HEK293 (cell line): Measurements from ENCODE around the gene WWOX.

Source experiments
- CTCF ChIA-PET: fragments of 350-600 bp; formaldehyde crosslinking; extraction: SDS; loops from one replicate; lab custom pipeline; 2021; ENCODE audit warnings: antibody characterized with exemption; lab: Yijun Ruan, JAX
- POLR2A ChIA-PET: fragments of 300-600 bp; formaldehyde crosslinking; extraction: SDS; loops from one replicate; lab custom pipeline; 2020; ENCODE audit warnings: antibody characterized with exemption, inconsistent platforms; lab: Yijun Ruan, JAX
- H3K27ac ChIP-seq: fragments of 200-500 bp; sonication (Bioruptor generic); 2 replicates; pipeline ENCODE4 v1.5.1; 2014; ENCODE audit warnings: low read depth, low read length, control low read depth, inconsistent platforms; ENCODE audit errors: extremely low read depth
- H3K36me3 ChIP-seq, 2 experiments: fragments of 200-500 bp in 1 of 2; sonication (Bioruptor generic) in 1 of 2; 1 replicate in 1 of 2; 2 replicates in 1 of 2; pipeline ENCODE4 v1.5.1; 2014 to 2017; ENCODE audit warnings: inconsistent platforms in 2 of 2, low read length in 2 of 2; ENCODE audit not compliant: control insufficient read depth in 2 of 2, insufficient read depth in 1 of 2
- H3K4me1 ChIP-seq: fragments of 200-500 bp; sonication (Bioruptor generic); 2 replicates; pipeline ENCODE4 v1.5.1; 2014; ENCODE audit warnings: mild to moderate bottlenecking, low read length, inconsistent platforms; ENCODE audit not compliant: control insufficient read depth, insufficient read depth
- H3K4me3 ChIP-seq: 2 replicates; pipeline ENCODE4 v1.5.1; 2011; ENCODE audit warnings: low read depth, mild to moderate bottlenecking, control low read depth, low read length, moderate library complexity
- H3K9me3 ChIP-seq: fragments of 200-500 bp; sonication (Bioruptor generic); 2 replicates; pipeline ENCODE4 v1.5.1; 2014; ENCODE audit warnings: low read depth, low read length, inconsistent platforms; ENCODE audit not compliant: control insufficient read depth, insufficient read depth
- GLIS1 ChIP-seq: fragments of 450-650 bp; formaldehyde crosslinking; IDR thresholded peaks from 2 replicates; pipeline ENCODE4 v1.5.1; 2016; ENCODE audit warnings: missing biosample characterization, missing genetic modification characterization
- IKZF3 ChIP-seq: fragments of 450-650 bp; IDR thresholded peaks from 2 replicates; pipeline ENCODE4 v1.5.0; 2018; ENCODE audit warnings: missing biosample characterization, mild to moderate bottlenecking, missing genetic modification characterization, moderate library complexity
- KLF7 ChIP-seq: fragments of 450-650 bp; formaldehyde crosslinking; IDR thresholded peaks from 2 replicates; pipeline ENCODE4 v1.5.1; 2016; ENCODE audit warnings: missing biosample characterization, missing genetic modification characterization, borderline replicate concordance
- OSR2 ChIP-seq: fragments of 450-650 bp; formaldehyde crosslinking; IDR thresholded peaks from 2 replicates; pipeline ENCODE4 v1.5.1; 2016; ENCODE audit warnings: missing biosample characterization, missing genetic modification characterization
- SETDB1 ChIP-seq: IDR thresholded peaks from one replicate; pipeline ENCODE4 v1.6.1; 2017; ENCODE audit warnings: mild to moderate bottlenecking, low read length, moderate library complexity, mixed read lengths; ENCODE audit not compliant: insufficient read length
- ZFP3 ChIP-seq: fragments of 450-650 bp; formaldehyde crosslinking; IDR thresholded peaks from 2 replicates; pipeline ENCODE4 v1.5.1; 2016; ENCODE audit warnings: low read depth, missing biosample characterization, missing genetic modification characterization
- ZNF404 ChIP-seq: fragments of 450-650 bp; formaldehyde crosslinking; IDR thresholded peaks from 2 replicates; pipeline ENCODE4 v1.5.1; 2017; ENCODE audit warnings: missing biosample characterization, missing genetic modification characterization
- ZNF416 ChIP-seq: fragments of 450-650 bp; formaldehyde crosslinking; IDR thresholded peaks from 2 replicates; pipeline ENCODE4 v1.5.1; 2016; ENCODE audit warnings: missing biosample characterization, missing genetic modification characterization
- ZNF426 ChIP-seq: fragments of 450-650 bp; formaldehyde crosslinking; IDR thresholded peaks from 2 replicates; pipeline ENCODE4 v1.5.1; 2017; ENCODE audit warnings: missing biosample characterization, missing genetic modification characterization, mild to moderate bottlenecking, inconsistent platforms, moderate library complexity
- ZNF433 ChIP-seq: fragments of 450-650 bp; formaldehyde crosslinking; IDR thresholded peaks from 2 replicates; pipeline ENCODE4 v1.5.1; 2016; ENCODE audit warnings: missing biosample characterization, missing genetic modification characterization, low read depth
- ZNF558 ChIP-seq: fragments of 450-650 bp; formaldehyde crosslinking; IDR thresholded peaks from 2 replicates; pipeline ENCODE4 v1.5.1; 2016; ENCODE audit warnings: missing biosample characterization, missing genetic modification characterization
- ZNF560 ChIP-seq: fragments of 450-650 bp; formaldehyde crosslinking; IDR thresholded peaks from 2 replicates; pipeline ENCODE4 v1.5.1; 2017; ENCODE audit warnings: missing biosample characterization, missing genetic modification characterization, borderline replicate concordance
- ZNF596 ChIP-seq: fragments of 450-650 bp; IDR thresholded peaks from 2 replicates; pipeline ENCODE4 v1.5.0; 2018; ENCODE audit warnings: missing biosample characterization, mild to moderate bottlenecking, missing genetic modification characterization, moderate library complexity
- ZNF621 ChIP-seq: fragments of 450-650 bp; formaldehyde crosslinking; IDR thresholded peaks from 2 replicates; pipeline ENCODE4 v1.5.1; 2017; ENCODE audit warnings: missing biosample characterization, missing genetic modification characterization
- ZNF629 ChIP-seq: fragments of 450-650 bp; formaldehyde crosslinking; IDR thresholded peaks from 2 replicates; pipeline ENCODE4 v1.5.1; 2017; ENCODE audit warnings: missing biosample characterization, missing genetic modification characterization
- ZNF658 ChIP-seq: fragments of 450-650 bp; formaldehyde crosslinking; IDR thresholded peaks from 2 replicates; pipeline ENCODE4; 2016; ENCODE audit warnings: missing biosample characterization, missing genetic modification characterization
- ZNF664 ChIP-seq: fragments of 450-650 bp; formaldehyde crosslinking; IDR thresholded peaks from 2 replicates; pipeline ENCODE4 v1.5.1; 2016; ENCODE audit warnings: missing biosample characterization, missing genetic modification characterization
- ZNF670 ChIP-seq: fragments of 450-650 bp; formaldehyde crosslinking; IDR thresholded peaks from 2 replicates; pipeline ENCODE4 v1.5.1; 2016; ENCODE audit warnings: missing biosample characterization, missing genetic modification characterization, low read depth
- ZNF768 ChIP-seq: fragments of 450-650 bp; formaldehyde crosslinking; IDR thresholded peaks from 2 replicates; pipeline ENCODE4 v1.5.1; 2018; ENCODE audit warnings: missing biosample characterization, mild to moderate bottlenecking, missing genetic modification characterization
- TF ChIP-seq, protein P1 (sequence below): fragments of 450-650 bp; formaldehyde crosslinking; IDR thresholded peaks from 2 replicates; pipeline ENCODE4 v1.5.1; 2016; ENCODE audit warnings: missing biosample characterization, missing genetic modification characterization
- TF ChIP-seq, protein P2 (sequence below): fragments of 450-650 bp; formaldehyde crosslinking; IDR thresholded peaks from 2 replicates; pipeline ENCODE4 v1.5.1; 2016; ENCODE audit warnings: missing biosample characterization, missing genetic modification characterization
- TF ChIP-seq, protein P3 (sequence below): fragments of 450-650 bp; formaldehyde crosslinking; IDR thresholded peaks from 2 replicates; pipeline ENCODE4 v1.5.1; 2016; ENCODE audit warnings: missing biosample characterization, missing genetic modification characterization
- TF ChIP-seq, protein P4 (sequence below): fragments of 450-650 bp; formaldehyde crosslinking; IDR thresholded peaks from 2 replicates; pipeline ENCODE4 v1.5.1; 2016; ENCODE audit warnings: missing biosample characterization, missing genetic modification characterization, borderline replicate concordance
- TF ChIP-seq, protein P5 (sequence below): fragments of 450-650 bp; formaldehyde crosslinking; IDR thresholded peaks from 2 replicates; pipeline ENCODE4 v1.5.1; 2016; ENCODE audit warnings: missing biosample characterization, missing genetic modification characterization
- TF ChIP-seq, protein P6 (sequence below): fragments of 450-650 bp; formaldehyde crosslinking; IDR thresholded peaks from 2 replicates; pipeline ENCODE4 v1.5.1; 2017; ENCODE audit warnings: missing biosample characterization, missing genetic modification characterization

The WWOX gene

DNA sequence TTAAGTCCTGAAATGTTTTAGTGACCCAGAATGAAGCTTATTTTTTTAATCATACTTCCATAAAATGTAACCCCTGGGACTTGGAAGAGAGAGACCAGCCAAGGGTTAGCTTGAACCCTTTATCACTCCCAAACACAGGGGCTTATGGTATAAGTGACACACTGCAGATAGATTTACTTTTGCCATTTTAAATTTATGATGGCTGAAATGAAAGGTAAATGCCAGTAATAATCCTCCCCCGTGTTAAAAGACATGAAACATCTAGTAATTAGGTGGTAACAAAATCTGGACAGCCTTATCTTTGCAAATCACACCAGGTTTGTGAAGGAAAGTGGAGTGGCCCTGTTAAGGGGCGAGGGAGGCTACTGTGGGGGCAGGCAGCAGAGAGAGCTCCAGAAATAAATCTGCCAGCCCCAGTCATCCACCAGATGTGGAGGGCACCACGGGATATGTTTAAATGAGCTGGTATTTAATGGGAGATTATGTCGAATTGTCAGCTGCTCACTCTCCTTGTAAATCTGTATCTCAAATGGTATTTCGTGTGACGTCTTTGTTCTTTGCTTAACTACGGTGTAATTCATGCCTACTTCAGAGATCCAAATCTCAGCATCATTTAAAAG is 326.5 kb downstream of the WWOX start:
- Histone ChIP-seq H3K36me3 (peaks cover 0 to 3% of the 10 kb centered on the region in 2 experiments; a peak in 1 of 3 replicates), H3K4me3 (no peak overlapping the region), H3K9me3 (no peaks in the 10 kb centered on the region), H3K4me1 (no peaks in the 10 kb centered on the region), H3K27ac (no peak overlapping the region)
- ChIA-PET POLR2A (no interaction called here), CTCF (interaction anchor here (0.6 to 2.5 kb wide), 3 partner anchors 10 to 189 kb away, joined by 4 to 7 read pairs (median 4); no protein-coding TSS in a partner anchor)
- TF ChIP-seq ZNF426 (tag by site-specific recombination) = no peak
- TF ChIP-seq ZNF596 (tag by site-specific recombination) = 0 out of 2 replicates have a peak, but pooled peaks have one; percentile 26
- TF ChIP-seq, protein P1, sequence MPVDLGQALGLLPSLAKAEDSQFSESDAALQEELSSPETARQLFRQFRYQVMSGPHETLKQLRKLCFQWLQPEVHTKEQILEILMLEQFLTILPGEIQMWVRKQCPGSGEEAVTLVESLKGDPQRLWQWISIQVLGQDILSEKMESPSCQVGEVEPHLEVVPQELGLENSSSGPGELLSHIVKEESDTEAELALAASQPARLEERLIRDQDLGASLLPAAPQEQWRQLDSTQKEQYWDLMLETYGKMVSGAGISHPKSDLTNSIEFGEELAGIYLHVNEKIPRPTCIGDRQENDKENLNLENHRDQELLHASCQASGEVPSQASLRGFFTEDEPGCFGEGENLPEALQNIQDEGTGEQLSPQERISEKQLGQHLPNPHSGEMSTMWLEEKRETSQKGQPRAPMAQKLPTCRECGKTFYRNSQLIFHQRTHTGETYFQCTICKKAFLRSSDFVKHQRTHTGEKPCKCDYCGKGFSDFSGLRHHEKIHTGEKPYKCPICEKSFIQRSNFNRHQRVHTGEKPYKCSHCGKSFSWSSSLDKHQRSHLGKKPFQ (tag by site-specific recombination) = peak; percentile 92
- TF ChIP-seq ZNF416 (tag by site-specific recombination) = no peak
- TF ChIP-seq ZNF433 (tag by site-specific recombination) = no peak
- no peak for TF ChIP-seq ZNF558 (tag by site-specific recombination)
- no peak for TF ChIP-seq ZNF560
- TF ChIP-seq ZNF768 (tag by site-specific recombination) = no peak
- no peak for TF ChIP-seq ZNF621 (tag by site-specific recombination)
- TF ChIP-seq, protein P2, sequence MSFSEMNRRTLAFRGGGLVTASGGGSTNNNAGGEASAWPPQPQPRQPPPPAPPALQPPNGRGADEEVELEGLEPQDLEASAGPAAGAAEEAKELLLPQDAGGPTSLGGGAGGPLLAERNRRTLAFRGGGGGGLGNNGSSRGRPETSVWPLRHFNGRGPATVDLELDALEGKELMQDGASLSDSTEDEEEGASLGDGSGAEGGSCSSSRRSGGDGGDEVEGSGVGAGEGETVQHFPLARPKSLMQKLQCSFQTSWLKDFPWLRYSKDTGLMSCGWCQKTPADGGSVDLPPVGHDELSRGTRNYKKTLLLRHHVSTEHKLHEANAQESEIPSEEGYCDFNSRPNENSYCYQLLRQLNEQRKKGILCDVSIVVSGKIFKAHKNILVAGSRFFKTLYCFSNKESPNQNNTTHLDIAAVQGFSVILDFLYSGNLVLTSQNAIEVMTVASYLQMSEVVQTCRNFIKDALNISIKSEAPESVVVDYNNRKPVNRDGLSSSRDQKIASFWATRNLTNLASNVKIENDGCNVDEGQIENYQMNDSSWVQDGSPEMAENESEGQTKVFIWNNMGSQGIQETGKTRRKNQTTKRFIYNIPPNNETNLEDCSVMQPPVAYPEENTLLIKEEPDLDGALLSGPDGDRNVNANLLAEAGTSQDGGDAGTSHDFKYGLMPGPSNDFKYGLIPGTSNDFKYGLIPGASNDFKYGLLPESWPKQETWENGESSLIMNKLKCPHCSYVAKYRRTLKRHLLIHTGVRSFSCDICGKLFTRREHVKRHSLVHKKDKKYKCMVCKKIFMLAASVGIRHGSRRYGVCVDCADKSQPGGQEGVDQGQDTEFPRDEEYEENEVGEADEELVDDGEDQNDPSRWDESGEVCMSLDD = no peak
- TF ChIP-seq GLIS1 (tag by site-specific recombination) = peak; percentile 41
- TF ChIP-seq, protein P3, sequence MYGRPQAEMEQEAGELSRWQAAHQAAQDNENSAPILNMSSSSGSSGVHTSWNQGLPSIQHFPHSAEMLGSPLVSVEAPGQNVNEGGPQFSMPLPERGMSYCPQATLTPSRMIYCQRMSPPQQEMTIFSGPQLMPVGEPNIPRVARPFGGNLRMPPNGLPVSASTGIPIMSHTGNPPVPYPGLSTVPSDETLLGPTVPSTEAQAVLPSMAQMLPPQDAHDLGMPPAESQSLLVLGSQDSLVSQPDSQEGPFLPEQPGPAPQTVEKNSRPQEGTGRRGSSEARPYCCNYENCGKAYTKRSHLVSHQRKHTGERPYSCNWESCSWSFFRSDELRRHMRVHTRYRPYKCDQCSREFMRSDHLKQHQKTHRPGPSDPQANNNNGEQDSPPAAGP (tag by site-specific recombination) = no peak
- TF ChIP-seq, protein P4, sequence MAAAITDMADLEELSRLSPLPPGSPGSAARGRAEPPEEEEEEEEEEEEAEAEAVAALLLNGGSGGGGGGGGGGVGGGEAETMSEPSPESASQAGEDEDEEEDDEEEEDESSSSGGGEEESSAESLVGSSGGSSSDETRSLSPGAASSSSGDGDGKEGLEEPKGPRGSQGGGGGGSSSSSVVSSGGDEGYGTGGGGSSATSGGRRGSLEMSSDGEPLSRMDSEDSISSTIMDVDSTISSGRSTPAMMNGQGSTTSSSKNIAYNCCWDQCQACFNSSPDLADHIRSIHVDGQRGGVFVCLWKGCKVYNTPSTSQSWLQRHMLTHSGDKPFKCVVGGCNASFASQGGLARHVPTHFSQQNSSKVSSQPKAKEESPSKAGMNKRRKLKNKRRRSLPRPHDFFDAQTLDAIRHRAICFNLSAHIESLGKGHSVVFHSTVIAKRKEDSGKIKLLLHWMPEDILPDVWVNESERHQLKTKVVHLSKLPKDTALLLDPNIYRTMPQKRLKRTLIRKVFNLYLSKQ (tag by site-specific recombination) = no peak
- 0 out of 2 replicates have a peak, but pooled peaks have one; percentile 39 for TF ChIP-seq ZNF629 (tag by site-specific recombination)
- peak; percentile 59; the same call in 1 of the 2 replicates for TF ChIP-seq ZNF664
- TF ChIP-seq, protein P5, sequence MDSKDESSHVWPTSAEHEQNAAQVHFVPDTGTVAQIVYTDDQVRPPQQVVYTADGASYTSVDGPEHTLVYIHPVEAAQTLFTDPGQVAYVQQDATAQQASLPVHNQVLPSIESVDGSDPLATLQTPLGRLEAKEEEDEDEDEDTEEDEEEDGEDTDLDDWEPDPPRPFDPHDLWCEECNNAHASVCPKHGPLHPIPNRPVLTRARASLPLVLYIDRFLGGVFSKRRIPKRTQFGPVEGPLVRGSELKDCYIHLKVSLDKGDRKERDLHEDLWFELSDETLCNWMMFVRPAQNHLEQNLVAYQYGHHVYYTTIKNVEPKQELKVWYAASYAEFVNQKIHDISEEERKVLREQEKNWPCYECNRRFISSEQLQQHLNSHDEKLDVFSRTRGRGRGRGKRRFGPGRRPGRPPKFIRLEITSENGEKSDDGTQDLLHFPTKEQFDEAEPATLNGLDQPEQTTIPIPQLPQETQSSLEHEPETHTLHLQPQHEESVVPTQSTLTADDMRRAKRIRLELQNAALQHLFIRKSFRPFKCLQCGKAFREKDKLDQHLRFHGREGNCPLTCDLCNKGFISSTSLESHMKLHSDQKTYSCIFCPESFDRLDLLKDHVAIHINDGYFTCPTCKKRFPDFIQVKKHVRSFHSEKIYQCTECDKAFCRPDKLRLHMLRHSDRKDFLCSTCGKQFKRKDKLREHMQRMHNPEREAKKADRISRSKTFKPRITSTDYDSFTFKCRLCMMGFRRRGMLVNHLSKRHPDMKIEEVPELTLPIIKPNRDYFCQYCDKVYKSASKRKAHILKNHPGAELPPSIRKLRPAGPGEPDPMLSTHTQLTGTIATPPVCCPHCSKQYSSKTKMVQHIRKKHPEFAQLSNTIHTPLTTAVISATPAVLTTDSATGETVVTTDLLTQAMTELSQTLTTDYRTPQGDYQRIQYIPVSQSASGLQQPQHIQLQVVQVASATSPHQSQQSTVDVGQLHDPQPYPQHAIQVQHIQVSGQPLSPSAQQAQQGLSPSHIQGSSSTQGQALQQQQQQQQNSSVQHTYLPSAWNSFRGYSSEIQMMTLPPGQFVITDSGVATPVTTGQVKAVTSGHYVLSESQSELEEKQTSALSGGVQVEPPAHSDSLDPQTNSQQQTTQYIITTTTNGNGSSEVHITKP = peak; percentile 53
- no peak for TF ChIP-seq ZNF658 (tag by site-specific recombination)
- no peak for TF ChIP-seq ZFP3 (tag by site-specific recombination)
- TF ChIP-seq IKZF3 (tag by site-specific recombination) = no peak
- TF ChIP-seq, protein P6, sequence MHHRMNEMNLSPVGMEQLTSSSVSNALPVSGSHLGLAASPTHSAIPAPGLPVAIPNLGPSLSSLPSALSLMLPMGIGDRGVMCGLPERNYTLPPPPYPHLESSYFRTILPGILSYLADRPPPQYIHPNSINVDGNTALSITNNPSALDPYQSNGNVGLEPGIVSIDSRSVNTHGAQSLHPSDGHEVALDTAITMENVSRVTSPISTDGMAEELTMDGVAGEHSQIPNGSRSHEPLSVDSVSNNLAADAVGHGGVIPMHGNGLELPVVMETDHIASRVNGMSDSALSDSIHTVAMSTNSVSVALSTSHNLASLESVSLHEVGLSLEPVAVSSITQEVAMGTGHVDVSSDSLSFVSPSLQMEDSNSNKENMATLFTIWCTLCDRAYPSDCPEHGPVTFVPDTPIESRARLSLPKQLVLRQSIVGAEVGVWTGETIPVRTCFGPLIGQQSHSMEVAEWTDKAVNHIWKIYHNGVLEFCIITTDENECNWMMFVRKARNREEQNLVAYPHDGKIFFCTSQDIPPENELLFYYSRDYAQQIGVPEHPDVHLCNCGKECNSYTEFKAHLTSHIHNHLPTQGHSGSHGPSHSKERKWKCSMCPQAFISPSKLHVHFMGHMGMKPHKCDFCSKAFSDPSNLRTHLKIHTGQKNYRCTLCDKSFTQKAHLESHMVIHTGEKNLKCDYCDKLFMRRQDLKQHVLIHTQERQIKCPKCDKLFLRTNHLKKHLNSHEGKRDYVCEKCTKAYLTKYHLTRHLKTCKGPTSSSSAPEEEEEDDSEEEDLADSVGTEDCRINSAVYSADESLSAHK (tag by site-specific recombination) = peak; percentile 73
- no peak for TF ChIP-seq SETDB1
- no peak for TF ChIP-seq ZNF670 (tag by site-specific recombination)
- peak; percentile 97 for TF ChIP-seq OSR2 (tag by site-specific recombination)
- no peak; the same call in 1 of the 2 replicates for TF ChIP-seq KLF7 (tag by site-specific recombination)
- TF ChIP-seq ZNF404 (tag by site-specific recombination) = no peak
